ENCODE measurements around the gene ITGA8.
"Not testable (repeated sequence)": the region's sequence is repeated elsewhere in the genome, so short reads cannot be mapped to it uniquely, and the experiment has no call there.

ITGA8 gene

DNA sequence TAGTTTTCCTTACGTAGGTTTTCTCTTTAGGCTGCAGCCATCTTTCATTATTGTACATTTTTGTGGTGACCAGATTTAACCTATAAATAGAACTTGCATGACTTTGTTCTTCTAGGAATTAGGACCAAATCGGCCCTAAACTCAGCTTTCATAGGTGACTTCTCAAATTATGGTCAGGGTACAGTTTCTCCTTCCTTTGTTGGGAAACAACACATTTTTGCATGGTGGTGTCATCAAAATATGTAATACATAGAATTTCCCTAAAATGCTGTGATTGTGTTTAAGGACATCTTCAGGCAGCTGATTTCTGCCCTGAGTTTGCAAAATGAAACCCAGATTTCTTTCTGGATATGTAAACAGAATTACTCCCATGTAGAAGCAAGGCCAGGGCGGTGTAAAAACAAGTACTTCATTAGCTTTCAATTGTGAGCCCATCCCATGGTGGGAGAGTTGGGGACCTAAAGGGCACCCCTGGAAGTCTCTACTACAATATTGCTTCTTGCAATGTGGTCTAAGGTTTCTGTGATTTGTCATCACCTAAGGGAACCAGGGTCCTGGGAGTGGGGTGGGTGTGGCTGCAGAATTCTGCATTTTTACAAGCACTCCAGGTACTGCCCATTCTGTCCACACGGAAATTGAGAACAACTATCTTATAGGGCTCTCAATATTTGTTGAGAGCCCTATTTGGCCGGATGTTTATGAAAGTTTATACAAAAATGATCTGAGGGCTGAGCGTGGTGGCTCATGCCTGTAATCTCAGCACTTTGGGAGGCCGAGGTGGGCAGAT lies 227.7 kb downstream of the ITGA8 start:
- no peak for DNase-seq (ENCODE audit: low spot score)

DNA sequence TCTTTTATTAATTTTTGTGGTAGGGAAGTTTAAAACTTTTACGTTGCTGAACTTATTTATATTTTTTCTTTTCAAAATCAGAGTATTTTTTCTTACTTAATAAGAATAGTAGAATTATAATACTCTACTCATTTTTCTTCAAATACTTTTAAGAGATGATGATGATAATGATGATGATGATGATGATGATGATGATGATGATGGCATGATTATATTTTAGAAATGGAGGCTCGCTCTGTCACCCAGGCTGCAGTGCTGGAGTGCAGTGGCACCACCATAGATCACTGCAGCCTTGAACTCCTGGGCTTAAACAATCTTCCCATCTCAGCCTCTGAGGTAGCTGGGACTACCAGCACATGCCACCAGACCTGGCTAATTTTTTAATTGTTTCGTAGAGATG lies 230.3 kb downstream of the ITGA8 start:
- DNase-seq (ENCODE audit: low spot score): no peak

DNA sequence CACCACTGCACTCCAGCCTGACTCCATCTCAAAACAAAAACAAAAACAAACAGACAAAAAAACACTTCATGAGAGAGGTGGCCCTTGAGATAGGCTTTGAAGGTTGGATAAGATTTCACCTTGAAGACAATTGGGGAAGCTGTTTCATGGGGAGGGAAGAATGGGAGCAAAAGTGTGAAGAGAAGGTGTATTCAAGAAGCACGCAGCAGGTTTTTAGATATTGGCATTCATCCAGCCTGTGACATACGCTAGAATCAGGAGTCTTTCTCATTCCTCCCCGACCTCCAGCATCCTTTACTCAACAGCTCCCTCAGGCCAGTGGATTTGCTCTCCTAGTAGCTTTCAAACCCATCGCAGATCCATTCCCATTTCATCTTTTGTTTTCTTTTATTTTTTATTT lies 232.3 kb downstream of the ITGA8 start:
- no peak for DNase-seq (ENCODE audit: low spot score)

DNA sequence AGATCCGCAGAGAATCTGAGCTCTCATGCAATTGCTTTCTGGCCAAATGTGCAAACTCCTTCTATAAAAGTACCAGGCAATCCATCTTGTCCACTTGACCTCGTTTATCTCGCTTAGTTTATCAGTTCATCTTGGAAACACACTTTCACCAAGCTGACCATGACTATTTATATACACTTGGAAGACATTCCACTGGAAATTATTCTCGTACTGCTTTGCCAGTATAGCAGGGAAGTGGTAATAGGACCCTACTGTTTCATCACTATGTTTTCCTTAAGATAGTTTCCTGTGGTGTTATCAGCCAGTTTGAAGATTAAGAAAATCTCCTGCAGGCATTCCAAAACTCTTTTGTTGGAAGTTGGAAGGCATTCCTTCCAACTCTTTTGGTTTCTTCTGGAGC lies 233.3 kb downstream of the ITGA8 start:
- no peak for DNase-seq (ENCODE audit: low spot score)

DNA sequence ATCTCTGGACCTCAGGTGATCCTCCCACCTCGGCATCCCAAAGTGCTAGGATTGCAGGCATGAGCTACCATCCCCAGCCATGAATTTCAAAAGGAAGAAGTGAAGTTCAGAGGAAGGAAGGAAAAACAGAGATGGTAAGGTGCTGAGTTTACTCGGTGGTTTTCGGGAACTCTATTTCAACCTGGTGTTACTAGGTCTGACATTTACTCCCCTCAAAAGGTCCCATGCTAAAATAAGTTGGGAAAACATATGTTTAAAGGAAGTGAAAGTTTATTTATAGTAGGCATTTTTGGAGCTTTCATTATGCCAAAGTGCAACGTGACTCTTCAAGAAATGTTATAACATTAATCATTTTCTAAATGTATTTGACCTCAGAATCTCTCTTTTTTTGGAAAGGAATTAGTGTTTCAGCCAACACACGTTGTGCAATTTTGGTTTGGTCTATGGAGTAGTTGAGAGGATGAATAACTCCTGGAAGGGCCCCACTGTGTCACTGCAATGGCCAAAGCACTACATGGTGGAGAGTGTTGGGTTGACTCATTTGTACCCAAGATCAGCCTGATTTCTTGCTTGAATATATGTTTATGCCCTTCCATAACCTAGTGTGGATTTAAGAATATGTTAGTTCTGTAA lies 233.9 kb downstream of the ITGA8 start:
- no peak for DNase-seq (ENCODE audit: low spot score)

DNA sequence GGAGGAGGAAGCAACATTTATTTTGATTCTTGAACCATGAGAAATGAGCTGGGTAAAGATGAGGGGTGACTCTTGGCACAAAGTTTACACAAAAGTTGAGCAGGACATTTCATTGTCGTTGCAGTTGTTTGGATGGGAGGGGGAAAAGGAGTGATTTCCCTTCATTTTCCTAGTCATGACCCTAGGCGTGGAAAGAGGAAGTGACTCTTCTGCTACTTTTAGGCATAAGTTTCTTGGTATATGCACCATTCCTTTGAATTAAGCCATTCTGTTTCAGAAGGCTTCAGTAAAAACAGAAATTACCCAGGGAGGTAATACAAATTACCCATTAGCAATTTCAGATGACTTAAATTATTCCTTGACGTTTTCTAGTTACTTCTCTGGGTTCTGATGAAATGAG lies 234.7 kb downstream of the ITGA8 start:
- DNase-seq (ENCODE audit: low spot score): no peak

DNA sequence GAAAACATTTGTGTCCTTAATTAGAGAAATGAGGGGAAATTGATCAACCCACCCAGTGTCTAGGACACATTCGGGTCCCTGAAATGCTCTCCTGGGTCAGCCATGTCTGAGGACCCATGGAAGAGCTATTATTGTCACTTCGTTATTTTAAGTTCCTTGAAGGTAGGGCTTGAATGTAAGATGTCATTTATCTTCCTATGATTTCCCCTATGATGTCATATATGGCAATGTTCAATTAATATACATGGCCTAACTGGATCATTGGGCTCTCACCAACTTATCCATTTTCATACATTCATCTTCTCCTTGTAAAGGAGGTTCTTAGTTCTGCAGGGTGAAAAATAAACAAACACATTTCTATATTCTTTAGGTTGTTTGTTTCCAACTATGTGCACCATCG lies 235.6 kb downstream of the ITGA8 start:
- no peak for DNase-seq (ENCODE audit: low spot score)

DNA sequence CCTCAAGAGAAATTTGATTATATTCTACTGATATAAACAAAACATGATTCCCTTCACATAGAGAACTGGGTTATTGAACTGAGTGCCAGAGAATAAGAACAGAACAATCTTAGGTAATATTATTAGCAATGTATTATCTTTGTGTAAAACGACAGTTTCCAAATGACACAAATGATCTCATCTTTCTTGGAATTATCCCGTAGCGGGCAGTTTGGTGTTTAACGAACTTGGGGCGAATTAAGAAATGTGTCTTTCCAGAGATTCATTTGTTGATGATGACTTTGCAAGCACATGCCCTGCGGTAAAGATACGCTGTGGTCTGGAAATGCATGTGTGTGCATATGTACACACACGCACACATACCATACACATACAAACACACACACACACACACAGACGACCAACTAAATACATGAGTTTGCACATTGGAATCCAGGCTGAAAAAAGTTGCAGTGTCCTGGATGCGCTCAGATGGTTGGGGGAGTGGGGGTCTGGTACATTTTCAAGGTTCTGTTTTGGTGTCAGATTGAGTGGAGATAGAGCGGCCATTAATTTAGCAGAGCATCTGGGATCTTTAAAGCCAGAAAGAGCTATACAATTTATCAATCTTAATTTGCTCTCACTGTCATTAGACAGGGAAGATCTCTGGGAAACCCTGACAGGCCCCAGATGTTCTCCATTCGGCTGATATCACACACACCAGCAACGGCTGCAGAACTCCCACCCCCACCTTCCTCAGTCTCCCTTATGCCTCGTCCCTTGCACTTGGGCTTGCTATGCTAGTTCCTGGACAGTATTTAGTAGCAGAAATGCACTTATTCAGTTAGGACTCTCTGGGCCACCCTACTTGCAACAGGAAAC lies 236.3 kb downstream of the ITGA8 start:
- no peak for DNase-seq (ENCODE audit: low spot score)

DNA sequence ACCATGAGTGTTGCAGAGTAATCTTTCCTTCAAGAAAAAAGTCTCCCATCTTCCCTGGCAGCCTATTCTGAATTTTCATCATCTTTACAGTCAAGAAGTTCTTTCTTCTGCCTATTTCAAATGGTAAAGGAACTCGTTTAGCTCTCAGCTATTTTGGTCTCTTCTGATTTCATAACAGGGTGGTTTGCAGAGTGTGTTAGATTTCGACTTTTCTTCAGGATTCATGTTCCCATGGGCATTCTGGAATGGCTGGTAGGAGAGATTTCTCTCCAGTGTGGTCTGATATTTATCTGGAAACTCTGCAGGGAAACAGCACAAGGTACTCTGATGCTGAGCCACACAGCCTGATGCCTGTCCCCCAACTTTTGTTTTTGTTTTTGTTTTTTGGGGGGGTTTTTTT lies 237.6 kb downstream of the ITGA8 start:
- DNase-seq (ENCODE audit: low spot score): no peak

DNA sequence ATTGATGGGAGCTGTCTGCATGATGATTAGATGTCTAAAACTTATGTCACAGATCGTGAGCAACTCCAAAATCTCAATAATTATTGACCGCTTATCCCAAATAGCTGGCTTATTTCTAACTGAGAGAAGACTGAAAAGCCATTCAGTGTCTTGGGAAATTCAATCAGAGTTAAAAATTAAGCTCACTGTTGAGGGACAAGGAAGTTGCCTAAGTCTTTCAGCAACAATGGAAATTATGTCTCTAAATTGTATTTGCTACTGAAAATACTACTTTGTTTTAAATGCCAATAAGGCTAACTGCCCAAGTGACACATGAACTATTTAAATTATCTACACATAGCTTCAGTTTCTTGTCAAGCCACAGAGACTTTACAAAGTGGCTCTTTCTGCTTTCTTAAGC lies 240.8 kb downstream of the ITGA8 start:
- DNase-seq (ENCODE audit: low spot score): no peak

DNA sequence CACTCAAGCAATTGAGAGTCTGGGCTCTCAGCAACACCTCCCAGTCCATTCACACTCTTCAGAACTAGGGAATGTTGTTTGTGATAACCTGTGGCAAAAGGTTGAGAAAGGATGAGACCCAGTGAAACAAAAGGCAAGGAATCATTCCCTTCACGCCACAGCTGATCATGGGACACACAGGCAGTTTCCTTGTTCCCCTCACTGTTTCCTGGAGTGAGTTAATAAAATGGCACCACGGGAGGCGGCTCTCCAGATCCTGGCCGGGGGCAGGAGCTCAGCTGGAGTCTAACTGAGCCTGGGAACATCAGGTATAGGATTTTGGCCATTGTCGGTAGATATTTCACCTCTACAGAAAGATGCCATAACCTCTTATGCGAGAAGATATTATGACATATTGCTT lies 241.3 kb downstream of the ITGA8 start:
- DNase-seq (ENCODE audit: low spot score): no peak

DNA sequence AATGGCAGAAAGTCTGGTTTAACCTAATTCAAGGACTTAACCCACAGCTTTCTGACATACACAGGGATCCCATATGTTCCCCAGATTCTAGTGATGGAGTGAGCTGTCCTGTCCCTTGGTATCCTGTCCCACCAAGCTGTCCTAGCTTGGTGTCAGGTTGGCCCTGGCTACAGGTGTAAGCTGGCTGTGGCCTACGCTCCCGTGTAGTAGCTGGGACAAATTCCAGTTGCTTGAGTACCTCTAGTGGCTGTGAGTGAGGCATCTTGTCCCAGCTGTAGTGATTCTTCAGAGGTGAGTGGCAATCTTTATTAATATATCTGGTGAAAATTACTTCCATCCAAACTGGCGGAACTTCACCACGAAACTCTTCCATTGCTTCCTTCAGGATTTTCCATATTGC lies 243.4 kb downstream of the ITGA8 start:
- no peak for DNase-seq (ENCODE audit: low spot score)

DNA sequence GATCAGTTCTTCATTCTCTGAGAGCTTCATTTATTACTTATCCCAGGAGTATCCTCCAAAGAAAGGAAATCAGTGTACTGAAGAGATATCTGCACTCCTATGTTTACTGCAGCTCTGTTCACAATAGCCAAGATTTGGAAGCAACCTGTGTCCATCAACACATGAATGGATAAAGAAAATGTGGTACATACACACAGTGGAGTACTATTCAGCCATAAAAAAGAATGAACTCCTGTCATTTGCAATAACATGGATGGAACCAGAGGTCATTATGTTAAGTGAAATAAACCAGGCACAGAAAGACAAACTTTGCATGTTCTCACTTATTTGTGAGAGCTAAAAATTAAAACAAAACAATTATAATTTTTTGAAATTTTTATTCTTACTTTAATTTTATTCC lies 244.3 kb downstream of the ITGA8 start:
- not testable (repeated sequence) for DNase-seq (ENCODE audit: low spot score)

DNA sequence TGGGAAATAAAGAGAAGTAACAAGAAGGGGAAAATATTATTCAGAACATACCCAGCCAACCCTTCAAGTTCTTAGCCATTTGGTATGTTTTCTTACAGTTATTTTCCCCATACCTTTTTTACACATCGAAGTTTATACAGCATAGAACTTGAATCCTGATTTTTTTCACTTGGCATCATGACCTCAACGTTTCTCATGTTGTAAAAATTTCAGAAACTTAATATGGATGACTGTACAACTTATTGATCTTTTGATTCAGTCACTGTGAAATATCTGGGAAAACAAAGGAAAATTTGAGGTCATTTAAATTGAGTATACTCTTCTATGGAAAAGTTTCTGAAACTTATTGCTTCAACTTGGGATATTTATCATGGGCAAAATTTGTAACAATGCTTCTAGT lies 245.1 kb downstream of the ITGA8 start:
- DNase-seq (ENCODE audit: low spot score): no peak

DNA sequence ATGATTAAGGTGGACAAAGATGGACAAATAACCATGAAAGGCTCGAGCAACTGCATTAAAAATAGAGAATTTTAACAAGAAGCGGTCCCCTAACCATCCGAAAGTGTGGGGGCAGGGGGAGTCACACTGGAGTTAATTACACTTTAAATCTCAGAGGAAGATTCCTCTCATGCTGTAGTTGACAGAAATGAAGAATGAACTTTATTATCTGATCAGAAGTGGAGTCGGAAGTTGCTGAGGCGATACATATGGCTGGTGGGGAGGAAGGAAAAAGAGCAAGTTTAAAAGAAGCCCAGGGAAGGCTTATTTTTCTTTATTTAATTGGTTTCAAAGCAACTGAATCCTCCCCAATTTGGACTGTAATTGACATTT lies 246.3 kb downstream of the ITGA8 start:
- no peak for DNase-seq (ENCODE audit: low spot score)

DNA sequence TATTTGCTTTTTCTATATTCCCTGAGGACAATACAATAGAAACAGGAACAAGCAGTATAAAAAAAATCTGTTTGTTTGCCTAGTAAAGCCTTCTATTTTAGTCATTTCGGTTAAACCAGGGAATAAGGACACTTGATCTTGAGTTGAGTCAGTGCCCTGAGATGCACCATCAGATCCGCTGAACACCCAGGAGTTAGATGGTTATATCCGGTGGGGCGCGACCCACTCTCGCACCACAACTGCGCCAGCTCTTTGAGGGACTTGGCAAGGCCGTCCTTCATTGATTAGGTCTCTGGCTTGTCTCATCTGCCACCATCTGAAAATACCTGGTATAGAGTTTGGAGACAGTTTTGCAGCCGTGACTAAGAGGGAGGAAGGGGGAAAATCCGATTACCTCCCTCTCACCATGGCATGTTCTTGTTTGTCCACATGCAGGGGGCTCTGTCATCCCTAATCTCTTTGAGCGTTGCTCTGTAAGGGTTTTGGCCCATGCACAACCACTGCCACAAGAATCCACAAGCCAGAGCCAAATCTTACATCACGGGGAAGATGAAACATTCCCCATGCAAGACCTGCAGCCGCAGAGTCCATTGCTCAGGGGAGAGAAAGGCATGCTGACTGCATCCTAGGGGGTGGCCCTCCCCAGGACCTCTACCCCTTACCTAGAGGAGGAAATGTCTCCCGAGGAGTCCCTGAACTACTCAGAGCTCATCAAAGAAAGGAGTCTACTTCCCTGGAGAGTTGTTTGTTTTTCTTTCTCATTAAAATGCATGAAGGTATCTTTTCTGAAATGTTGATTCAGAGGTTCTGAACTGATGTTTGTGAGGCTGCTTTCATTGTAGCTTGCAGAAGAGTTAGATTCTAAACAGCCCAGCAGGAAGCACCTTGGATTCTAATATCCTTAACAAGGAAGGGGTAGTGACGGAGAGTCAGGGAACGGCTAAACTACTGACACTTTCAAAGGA lies 247.0 kb downstream of the ITGA8 start:
- DNase-seq (ENCODE audit: low spot score): no peak

DNA sequence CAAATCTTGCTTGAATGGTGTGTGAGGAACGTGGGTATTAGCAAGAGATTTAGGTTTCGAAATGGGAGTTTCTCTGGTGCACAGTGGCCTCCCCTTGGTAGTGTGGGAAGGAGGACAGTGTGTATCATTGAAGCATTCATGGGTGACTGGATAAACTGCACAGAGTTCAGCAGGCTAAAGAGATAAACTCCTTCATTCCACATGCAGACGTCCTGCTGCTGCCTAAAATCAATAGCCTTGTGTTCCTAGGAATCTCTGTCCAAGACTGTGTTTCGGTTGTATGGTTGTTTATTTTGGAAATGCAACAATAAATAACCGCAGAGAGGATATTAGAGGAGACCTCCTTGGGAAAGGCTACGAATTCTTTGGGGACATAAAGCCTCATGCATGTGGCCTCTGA lies 247.7 kb downstream of the ITGA8 start:
- no peak for DNase-seq (ENCODE audit: low spot score)

DNA sequence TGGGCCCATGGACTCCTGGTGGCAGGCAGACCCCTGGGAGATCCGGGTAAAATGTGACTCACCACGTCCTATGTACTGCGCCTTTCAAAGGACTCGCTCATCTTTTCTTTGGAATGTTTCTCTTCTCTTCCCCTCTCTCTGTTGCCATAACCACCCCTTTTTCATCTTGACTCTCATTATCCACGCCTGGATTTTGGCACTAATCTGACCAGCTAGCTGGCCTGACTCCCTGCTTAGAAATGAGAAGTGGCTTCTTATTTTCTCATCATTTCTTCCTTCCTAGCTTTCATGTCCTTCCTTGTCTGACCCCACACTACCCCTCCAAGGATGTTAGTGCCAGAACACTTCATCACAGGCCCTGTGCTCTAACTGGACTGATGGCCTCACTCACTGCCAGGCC lies 250.6 kb downstream of the ITGA8 start:
- no peak for DNase-seq (ENCODE audit: low spot score)

DNA sequence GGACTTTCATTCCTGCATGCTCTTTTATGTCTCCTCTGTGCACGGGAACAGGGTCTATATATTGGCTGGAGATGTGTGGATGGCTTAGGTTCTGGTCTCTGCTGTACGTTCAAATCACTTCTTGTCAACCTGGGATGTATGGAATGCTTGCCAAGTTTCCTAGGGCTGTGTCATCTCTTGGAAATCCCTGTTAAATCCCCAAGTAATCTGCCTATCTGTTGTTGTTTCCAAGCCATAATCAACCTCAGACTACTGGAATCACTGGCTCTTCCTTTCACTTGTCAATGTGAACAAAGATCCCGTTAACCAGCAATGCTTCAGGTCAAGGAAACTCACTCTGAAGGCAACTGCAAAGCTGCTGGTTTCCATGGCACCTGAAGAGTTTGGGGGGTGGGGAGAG lies 255.3 kb downstream of the ITGA8 start:
- DNase-seq (ENCODE audit: low spot score): no peak

Data from hematopoietic multipotent progenitor cell treated with erythropoietin and hydrocortisone succinate and interleukin-3 and kit ligand, for 15 days (in vitro differentiated cells).